ENCODE data around the gene GNAO1.

The GNAO1 gene

DNA sequence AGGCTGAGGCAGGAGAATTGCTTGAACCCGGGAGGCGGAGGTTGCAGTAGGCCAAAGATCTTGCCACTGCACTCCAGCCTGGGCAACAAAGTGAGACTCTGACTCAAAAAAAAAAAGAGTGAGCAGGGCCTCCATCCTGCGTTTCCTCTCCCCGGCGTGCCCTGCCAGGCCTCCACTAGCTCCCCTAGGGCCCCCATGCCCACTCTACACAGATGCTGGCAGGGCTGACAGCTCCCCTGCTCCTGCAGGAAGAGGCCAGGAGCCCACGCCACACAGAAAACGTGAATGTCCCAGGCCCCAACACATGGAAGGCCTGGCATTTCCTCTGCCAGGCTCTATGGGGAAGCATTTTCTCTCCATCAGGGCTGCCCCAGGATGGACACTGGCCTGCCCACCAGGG, 124.7 kb downstream of the GNAO1 start:
- DNase-seq = no peak

DNA sequence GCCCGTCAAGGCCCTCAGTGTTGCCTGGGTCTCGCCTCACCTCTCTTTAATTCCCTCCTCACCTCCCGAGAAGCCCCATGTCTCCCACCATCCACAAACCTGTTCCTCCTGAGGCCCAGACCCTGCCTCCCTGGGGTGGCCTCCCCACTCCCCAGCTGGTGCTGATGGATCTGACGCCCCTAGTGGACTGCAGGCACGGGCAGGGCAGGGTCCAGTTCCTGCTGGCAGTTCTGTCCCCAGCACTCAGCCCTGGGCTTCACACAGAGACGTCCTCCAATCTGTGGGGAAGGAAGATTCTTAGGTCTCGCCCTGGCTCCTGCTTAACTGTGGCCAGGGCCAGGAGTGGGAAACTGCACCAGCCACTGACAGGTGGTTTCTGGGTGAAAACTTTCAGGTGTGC, 125.3 kb downstream of the GNAO1 start:
- DNase-seq = no peak

DNA sequence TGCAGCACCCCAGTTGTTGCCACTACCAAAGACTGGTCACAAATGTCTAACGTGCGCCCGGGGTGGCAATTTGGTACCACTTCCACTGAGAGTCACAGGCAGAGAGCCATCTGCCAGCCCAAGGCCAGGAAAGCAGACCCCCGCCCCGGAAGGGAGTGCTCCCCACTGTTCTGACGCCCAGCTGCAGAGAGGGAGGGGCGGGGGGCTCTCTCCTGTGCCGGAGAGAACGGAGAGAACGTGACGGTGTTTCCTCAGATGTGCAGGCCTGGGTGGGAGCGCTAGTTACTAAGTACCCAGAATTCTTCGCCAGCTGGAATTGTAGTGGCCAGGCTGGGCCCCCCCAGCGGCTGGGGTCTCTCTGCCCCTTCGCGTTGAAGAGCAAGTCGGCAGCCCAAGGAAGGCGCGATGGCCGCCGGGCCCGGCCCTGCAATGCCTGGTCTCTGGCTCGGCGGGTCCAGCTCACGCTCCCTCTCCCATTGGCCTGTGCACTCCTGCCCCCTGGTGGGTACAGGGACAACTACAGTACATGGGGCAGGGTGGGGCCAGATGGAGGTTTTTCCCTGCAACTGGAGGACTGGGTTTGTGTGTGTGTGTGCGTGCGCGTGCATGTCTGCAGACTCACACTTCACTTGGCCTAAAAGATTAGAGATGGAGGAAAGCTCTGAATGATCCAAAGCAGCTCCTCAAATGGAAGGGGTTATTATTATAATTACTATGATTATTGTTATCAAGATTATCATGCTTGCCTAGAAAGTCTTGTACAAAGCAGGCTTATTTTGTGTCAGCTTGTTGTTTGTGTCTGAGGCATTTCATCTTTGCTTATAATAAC, 126.9 kb downstream of the GNAO1 start:
- peak; percentile 37 to 72 (median 59) for DNase-seq

DNA sequence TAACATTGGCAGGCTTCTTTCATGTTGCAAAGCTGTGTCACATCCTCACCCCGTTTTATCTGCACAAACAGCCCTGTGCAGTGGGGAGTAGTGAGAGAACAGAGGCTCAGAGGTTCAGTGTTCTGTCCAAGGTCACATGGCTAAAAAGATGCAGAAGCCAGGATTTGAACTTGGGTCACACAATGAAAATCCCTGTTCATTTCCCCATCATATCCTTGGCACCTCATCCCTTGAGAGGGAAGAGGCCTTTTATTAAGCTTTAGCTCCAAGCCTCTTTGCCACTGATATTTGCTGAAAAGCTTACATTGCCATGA, 127.5 kb downstream of the GNAO1 start:
- no peak for DNase-seq

DNA sequence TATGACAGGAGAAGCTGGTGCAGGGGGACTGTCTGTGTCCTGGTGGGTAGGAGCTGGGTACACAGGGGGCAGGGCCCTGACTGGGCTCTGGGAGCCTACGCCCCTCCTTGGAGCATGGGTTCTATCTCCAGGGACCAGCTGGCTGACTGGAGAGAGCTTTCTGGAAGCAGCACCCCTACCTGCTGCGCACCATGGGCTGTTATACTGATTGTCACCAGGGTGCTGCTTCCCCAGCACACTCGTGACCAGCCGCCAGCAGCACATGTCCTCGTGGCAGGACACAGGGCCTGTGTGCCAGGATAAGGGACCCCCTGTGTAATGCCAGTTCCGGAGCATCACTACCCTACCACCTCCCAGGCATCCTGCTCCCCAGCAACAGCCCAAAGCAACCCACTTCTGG, 128.1 kb downstream of the GNAO1 start:
- DNase-seq = no peak

DNA sequence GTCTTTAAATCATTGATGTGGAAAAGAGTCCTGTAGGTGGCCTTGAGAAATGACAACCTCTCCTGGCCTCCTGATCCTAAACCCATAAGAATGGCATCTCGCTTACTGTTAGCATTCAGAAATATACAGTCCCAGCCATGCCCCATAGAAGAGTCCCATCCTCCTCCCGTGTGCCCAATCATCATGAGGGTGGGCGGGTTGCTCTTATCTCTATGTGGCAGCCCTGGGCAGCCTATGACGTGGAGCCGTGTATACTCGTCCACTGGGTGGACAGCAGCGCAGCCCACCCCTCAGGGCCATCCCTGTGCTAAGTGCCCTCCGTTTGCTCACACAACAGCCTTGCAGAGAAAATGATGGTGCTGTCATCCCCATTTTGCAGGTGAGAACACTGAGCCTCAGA, 128.8 kb downstream of the GNAO1 start:
- DNase-seq = no peak

DNA sequence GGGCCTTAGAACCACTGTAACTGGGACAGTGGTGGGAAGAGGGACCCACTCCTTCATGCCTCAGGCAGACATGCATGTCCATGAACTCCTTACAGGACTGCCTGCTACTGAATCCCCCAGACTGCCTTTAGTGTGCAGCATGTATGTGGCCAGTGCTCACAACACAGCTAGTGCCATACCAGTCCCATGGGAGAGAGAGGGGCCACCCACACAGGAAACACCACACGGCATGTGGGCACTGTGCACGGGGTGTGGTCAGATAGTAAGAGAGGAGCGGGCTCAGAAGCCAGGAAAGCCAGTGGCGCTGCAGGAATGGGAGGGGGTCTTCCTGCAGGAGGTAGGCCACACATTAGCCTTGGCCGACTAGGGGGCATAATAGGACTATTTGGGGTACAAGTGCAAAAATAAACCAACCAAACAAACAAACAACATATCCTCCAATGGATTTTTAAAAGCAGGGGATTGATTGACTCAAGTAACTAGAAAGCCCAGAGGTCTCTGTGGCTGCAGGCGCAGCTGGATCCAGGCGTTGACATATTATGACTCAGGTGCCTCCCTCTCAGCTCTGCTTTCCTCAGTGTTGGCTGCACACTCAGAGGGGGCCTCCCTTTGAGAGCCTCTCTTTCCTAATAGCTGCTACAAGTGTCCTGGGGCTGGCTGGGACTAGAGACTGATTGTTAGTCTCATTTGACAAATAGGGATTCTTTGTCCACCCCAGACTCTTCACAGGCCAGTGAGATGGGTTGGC, 129.7 kb downstream of the GNAO1 start:
- DNase-seq = no peak

DNA sequence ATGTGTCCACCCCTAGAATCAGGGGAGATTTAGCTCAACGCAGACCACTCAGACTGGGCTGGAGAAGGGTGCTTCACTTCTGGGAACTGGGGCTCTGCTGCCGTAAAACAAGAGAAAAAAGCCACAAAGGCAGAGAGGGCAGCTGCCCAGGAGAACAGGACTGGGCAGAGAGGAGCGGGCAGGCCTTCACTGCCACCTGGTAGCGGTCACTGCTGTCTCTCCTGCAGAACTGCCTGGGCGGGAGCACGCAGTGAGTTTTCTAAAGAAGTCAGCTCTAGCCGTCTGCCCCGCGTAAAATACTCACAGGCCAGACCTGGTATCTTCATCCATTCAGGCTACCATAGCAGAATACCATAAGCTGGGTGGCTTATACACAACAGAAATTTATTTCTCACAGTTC, 130.3 kb downstream of the GNAO1 start:
- DNase-seq = no peak

DNA sequence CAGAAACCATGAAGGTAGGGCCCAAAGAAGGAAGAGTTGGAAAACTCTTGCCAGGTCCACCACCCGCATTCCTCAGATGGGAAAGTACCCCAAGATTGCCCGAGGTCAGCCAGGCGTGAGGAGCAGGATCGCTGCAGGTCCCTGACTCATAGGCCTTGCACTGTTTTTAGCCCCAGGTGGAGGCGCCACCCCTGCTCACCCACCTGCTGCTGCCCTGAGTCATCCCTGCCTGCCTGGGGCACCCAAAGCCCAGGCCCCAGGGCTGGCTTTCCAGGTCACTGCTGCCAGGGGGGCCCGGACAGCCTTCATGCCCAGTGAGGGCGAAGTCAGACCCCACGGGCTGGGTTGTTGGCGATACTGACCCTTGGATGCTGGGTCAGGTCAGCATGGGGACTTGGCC, 133.1 kb downstream of the GNAO1 start:
- DNase-seq = no peak

DNA sequence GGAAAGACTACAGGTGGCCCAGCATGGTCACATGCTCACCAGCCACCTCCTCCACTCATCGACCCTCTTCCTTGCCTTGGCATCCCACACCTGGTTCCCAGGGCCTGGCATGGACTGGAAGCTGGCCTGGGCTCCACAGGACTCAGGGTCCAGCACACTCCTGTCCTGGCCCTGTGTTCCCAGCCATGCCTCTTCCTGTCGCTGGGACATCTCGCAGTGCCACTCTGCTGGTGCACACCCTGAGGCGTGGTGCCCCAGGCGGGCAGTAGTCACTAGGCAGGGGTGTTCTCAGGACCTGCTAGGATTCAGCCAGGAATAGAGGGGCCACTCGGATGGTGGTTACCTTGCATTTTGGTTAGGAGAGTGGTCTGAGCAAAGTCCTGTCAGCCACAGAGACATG, 134.7 kb downstream of the GNAO1 start:
- DNase-seq = no peak

DNA sequence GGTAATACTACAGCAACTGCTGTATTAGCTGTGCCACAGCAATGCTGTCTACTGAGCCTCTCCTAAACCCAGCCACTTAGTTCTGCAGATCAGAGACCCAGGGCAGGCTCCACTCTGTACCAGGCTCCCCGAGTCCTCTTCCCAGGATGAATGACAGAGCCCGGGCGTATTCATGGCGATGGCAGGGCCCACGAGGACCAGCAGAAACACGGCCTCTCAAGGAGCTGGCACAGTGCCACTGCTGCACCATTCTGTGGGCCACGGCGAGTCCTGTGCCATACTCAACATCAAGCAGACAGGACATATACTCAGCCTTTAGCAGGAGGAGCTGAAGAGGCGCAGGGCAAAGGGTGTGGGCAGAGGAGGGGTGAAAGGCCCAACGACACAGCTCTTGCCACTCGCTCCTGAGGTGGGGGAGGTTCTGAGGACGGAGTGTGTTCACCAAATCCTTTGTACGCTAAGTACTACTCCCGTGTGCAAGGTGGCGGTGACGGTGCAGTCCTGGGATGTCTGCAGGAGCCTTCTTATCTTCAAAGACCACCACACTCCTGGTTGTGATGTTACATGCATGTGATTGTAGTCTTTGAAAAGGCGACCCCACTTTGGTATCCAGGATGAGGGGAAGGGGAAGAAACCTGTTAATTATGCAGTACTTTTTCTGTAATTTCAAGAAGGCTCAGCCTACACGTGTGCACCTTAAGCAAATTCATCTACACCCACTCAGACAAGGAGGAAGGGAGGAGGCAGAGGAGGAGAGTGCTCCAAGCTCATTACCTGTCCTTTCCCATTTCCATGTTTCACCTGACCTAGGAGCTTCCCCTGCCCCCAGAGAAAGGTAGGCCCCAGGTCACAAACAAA, 136.0 kb downstream of the GNAO1 start:
- DNase-seq = no peak

DNA sequence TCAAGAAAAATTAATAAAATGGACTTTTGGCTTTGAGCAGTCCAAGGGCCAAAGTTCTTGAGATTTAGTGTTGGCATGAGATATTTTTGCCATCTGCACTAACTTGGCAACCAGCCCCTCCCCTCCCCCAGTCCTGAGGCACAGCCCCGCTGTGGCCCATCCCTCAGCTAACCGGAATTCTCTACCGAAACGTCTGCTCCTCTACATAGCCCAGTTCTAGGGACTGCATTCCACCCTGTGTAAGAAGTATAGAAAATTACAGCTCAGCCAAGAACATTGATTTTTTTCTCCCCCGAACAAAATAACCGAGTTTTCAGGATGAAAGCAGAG, 136.6 kb downstream of the GNAO1 start:
- no peak for DNase-seq

DNA sequence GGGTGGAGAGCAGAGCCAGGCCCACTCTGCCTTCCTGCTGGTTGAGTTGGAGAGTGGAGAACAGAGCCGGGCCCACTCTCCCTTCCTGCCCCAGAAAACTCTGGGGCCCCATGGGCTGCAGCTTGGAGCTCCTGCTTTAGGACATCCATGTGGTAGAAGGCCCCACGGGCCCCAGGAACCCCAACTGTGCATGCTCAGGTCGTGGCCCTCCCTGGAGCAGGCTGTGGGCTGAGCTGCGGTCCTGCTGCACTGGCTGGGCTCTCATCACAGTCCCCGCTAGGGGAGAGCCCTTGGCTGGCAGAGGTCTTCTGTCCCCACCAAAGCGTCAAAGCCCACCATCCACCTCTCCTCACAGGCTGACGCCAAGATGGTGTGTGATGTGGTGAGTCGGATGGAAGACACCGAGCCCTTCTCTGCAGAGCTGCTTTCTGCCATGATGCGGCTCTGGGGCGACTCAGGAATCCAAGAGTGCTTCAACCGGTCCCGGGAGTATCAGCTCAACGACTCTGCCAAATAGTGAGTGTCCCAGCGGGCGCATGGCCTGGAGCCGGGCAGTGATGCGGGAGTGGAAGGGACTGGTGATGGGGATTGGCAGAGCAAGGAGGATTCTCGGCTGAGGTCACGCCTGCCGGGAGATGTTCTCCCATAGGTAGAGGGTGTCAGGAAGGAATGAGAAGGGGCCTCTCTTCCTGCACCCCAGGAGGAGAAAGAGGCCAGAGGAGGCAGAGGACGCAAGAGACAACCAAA, 137.2 kb downstream of the GNAO1 start:
- no peak for DNase-seq

DNA sequence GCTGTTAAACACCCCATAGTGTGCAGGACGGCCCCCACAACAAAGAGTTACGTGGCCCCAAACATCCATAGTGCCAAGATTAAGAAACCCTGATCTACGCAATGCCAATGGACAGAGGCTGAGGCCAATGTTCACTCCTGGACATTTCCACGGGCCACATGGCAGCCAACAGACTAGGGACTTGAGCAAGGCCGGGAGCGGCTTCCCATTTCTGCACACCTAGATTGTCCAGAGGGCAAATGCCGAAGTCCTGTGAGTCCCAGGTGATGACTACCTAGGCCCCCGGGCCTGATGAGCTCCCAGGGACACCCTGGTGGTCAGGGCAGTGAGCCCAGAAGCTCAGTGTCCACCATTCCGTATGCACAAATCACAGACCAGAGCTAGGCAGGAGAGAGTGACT, 138.6 kb downstream of the GNAO1 start:
- no peak for DNase-seq

DNA sequence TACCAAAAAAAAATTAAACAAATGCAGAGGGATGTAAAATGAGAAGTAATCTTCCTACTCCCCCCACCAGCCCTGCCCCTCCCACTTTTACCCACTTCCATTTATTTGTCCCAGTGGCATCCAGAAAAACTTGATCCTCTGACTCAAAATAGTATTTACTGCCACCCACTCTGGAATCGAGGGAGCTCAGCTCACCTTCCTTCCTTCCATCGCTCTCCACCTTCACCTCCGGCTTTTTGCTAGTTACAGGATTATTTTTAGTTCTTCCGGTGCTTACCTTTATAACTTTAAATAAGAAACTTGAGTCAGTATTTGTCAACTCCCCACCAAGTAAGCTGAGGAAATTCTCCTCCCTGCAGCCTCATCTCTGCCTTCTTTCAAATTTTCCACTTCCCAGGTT, 139.2 kb downstream of the GNAO1 start:
- no peak for DNase-seq

DNA sequence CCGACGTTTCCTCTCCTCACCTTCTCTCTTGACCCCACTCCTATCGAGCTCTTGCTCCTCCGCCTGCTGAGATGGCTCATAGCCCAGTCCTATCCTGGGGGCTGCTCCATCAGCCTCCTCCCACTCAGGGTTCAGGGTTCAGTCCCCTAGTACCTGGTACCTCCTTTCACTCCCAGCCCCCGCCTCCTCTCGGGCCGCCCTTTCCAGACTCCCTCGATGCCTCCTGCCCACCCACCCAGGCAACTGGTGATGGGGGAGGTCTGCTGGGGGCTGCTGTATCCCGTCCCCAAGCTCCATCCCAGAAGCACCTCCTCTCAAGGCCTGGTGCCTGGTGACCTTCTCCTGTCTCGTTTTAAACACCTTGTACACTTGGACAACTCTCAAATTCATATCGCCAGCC, 140.1 kb downstream of the GNAO1 start:
- DNase-seq = no peak

DNA sequence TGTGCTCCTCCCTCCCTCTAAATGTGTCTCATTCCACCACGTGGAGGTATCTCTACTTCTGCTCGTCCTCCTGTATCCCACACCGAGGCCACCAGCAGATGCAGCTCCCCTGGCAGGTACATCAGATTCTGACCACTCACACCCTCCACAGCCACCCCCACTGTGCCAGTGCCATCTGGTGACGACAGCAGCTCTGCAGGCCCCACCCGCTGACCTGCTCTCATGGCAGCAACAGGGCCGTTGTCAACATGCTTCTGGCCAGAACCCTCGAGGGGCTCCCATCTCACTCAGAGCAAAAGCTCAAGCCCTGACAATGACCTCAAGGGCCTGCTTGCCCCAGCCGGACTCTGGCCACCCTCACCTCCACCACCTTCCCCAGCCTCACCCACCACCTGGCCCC, 140.6 kb downstream of the GNAO1 start:
- DNase-seq = no peak

DNA sequence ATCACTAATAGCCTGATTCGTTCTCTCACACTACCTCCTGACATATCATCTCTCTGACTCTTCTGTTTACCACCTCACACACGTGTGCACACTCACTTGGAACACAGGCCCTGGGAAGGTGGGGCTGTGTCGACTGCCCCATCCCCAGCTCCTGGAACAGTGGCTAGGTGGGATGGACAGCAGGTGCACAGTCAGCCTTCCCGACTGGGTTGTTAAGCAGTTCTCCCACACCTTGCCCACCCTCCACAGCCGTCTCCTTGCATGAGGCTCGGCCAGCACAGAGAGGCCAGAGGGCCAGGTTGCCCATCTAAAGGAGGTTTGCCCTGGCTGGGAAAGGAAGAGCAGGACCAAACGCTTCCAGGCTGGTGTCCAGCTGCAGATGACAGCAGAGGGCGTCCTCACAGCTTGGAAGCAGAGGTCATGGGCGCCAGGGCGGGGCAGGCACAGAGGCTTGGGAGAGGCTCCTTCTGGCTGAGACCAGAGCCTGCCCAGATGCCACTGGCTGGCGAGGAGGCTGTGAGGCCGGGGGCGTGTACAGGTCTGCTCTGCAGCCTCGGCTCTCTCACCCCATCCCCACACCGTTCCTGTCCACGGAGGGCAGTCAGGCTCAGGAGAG, 141.3 kb downstream of the GNAO1 start:
- no peak for DNase-seq

DNA sequence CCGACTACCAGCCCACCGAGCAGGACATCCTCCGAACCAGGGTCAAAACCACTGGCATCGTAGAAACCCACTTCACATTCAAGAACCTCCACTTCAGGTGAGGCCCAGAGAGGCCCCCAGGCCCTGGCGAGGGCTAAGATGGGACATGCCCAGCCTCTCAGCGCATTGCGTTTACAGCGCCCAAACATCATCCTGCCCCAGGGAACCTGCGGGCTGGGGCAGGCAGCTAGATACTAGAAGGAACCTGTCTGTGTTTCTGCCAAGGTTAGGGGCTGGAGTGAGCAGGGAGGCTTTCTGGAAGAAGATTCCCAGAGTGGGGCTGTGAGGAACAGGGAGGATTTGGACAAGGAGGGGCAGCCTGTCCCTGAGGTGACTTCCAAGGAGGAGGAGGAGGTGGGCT, 143.5 kb downstream of the GNAO1 start:
- DNase-seq = no peak

DNA sequence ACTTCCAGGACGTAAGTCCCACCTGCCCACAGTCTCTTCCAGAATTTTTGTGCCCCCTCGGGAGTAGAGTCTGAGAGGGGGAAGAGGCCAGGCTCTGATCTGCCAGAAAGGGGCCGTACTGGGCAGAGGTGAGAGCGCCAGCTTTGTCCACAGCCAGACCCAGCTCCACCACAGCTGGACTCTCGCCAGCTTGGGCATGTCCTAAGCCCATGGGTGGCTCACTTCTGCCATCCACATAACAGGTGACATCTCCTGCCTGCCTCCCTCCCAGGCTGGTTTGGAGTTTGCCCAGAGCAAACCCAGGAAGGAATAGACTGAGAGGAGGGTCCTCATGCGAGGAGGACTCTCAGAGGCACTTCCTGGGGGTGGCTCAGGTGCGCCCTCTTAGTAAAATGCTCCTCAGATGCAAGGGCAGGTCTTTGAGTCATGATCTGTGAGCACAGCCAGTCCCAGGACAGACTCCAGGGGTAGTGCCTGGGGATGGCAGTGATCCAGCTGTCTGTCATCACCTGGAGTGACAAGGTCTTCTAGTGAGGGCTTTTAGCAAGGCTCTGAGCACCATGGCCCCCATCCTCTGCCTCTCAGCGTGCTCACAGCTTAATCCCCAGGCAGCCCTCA, 144.9 kb downstream of the GNAO1 start:
- no peak for DNase-seq

DNA sequence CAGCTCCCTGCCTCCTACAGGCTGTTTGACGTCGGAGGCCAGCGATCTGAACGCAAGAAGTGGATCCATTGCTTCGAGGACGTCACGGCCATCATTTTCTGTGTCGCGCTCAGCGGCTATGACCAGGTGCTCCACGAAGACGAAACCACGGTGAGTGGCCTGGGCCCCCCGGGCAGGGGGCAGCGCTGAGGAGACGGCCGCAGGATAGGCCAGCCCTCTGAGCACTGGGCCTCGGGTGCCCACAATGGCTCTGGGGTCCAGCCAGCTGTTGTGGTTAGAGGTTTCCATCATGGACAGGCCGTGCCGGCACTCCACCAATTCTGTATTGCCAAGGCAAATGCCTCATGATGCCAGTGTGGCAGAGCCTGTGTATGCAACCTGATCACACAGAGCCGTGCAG, 145.4 kb downstream of the GNAO1 start:
- DNase-seq = no peak
